MM.1S (cell line): ENCODE results near the gene CD7.

Source experiments
- EZH2 ChIP-seq: fragments of 300-600 bp; sonication (generic); optimal IDR thresholded peaks from 2 replicates; pipeline ENCODE3; 2017; ENCODE audit warnings: low read depth, mild to moderate bottlenecking, antibody characterized with exemption, low read length, mixed read lengths
- EZH2phosphoT487 ChIP-seq: fragments of 300-600 bp; sonication (generic); IDR thresholded peaks from 2 replicates; pipeline ENCODE4 v1.6.1; 2018; ENCODE audit warnings: antibody characterized with exemption, low read length
- TF ChIP-seq, protein P1 (sequence below): fragments of 300-600 bp; sonication (generic); IDR thresholded peaks from 2 replicates; pipeline ENCODE4 v1.5.1; 2016; ENCODE audit warnings: antibody characterized with exemption, low read length, mixed read lengths

DNA sequence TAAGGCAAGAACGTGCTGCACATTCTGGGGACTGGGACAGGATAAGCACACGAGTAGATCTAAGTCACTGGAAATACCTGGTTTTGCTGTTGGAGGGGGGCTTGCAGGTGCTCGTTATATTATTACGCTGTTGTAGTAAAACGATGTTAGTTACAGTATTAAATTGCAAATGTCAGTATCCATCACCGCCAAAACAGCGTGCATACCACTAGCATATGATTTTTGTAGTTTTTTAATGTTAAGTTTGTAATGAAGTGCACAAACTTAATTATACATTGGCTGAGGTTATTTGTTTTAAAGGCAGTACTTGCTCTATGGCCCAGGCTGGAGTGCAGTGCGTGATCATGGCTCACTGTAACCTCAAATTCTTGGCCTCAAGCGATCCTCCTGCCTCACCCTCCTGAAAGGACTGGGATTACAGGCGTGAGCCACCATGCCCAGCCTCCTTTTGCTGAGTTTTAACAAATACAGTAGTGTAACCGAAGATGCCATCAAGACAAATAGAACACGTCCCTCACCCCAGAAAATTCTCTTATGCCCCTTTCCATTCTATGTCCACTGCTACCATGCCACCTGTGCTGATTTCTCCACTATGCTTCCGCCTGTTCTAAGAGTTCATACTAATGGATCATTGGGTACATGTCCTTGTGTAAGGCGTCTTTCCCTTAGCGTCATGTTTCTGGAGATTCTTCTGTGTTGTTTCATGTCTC, 23.2 kb downstream of the CD7 start:
- TF ChIP-seq EZH2 (no peak), EZH2phosphoT487 (no peak)
- TF ChIP-seq, protein P1, sequence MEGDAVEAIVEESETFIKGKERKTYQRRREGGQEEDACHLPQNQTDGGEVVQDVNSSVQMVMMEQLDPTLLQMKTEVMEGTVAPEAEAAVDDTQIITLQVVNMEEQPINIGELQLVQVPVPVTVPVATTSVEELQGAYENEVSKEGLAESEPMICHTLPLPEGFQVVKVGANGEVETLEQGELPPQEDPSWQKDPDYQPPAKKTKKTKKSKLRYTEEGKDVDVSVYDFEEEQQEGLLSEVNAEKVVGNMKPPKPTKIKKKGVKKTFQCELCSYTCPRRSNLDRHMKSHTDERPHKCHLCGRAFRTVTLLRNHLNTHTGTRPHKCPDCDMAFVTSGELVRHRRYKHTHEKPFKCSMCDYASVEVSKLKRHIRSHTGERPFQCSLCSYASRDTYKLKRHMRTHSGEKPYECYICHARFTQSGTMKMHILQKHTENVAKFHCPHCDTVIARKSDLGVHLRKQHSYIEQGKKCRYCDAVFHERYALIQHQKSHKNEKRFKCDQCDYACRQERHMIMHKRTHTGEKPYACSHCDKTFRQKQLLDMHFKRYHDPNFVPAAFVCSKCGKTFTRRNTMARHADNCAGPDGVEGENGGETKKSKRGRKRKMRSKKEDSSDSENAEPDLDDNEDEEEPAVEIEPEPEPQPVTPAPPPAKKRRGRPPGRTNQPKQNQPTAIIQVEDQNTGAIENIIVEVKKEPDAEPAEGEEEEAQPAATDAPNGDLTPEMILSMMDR = no peak
